Measurements from ENCODE around the gene DIP2C.

- no peak for TF ChIP-seq POLR2A (IDR thresholded peaks at IDR 0.05)
- no peak for TF ChIP-seq CTCF (IDR thresholded peaks at IDR 0.05)
Measured at GRCh38 chr10:364267-364775, 325.1 kb downstream of the DIP2C start.
